ENCODE measurements around the gene CATSPERB.

Gene CATSPERB

DNA sequence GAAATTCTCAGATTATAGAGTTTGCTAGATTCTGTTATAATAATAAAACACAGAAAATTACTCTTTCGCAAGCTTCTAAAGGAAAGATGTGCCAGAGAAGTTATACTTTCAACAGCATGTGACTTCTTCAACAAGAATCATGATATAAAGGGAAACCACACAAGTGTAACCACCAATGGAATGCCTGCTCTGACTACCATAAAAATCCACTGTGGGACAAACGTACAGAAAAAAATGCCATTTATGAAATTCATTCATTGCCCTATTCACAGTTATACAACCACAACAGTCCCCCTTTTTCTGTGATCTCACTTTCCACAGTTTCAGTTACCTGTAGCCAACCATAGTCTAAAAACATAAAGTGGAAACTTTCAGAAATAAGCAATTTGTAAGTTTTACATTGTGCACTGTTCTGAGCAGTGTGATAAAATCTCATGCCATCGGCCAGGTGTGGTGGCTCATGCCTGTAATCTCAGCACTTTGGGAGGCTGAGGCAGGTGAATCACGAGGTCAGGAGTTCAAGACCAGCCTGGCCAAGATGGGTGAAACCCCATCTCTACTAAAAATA lies 3.2 kb downstream of the CATSPERB start:
- TF ChIP-seq, protein P1, sequence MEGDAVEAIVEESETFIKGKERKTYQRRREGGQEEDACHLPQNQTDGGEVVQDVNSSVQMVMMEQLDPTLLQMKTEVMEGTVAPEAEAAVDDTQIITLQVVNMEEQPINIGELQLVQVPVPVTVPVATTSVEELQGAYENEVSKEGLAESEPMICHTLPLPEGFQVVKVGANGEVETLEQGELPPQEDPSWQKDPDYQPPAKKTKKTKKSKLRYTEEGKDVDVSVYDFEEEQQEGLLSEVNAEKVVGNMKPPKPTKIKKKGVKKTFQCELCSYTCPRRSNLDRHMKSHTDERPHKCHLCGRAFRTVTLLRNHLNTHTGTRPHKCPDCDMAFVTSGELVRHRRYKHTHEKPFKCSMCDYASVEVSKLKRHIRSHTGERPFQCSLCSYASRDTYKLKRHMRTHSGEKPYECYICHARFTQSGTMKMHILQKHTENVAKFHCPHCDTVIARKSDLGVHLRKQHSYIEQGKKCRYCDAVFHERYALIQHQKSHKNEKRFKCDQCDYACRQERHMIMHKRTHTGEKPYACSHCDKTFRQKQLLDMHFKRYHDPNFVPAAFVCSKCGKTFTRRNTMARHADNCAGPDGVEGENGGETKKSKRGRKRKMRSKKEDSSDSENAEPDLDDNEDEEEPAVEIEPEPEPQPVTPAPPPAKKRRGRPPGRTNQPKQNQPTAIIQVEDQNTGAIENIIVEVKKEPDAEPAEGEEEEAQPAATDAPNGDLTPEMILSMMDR (IDR thresholded peaks at IDR 0.05; ENCODE audit: low read depth, low read length, missing control alignments) = no peak
- DNase-seq (ENCODE audit: low read depth) = no peak
- in situ Hi-C loops (cut with HindIII; ENCODE audit: low sequenced_read_pairs) = no loop called here

DNA sequence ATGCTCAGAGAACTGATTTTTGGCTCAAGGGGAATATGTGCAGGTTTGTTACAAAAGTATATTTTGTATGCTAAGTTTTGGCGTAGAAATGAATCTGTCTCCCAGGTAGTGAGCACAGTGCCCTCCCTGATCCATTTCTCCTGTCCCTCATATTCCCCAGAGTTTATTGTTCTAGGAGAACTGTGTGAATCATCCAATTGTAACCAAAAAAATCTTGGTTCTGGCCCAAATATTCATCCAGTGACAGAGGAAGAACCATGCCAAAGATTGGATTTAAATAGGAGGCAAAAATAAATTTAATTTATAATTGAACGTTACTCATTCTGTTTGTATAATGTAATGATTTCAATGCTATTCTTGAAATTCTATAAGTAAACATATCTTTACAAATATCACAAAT lies 4.8 kb downstream of the CATSPERB start:
- no peak for DNase-seq (ENCODE audit: low read depth)
- H3K4me3 ChIP-seq (ENCODE audit: low read depth, low read length) = no peak overlapping the region
- TF ChIP-seq, protein P1 (IDR thresholded peaks at IDR 0.05; ENCODE audit: low read depth, low read length, missing control alignments) = no peak
- in situ Hi-C loops (cut with HindIII; ENCODE audit: low sequenced_read_pairs) = no loop called here

More for the DNA sequence above, 3.2 kb downstream of the CATSPERB start:
- H3K4me3 ChIP-seq (ENCODE audit: low read depth, low read length) = no peak overlapping the region

DNA sequence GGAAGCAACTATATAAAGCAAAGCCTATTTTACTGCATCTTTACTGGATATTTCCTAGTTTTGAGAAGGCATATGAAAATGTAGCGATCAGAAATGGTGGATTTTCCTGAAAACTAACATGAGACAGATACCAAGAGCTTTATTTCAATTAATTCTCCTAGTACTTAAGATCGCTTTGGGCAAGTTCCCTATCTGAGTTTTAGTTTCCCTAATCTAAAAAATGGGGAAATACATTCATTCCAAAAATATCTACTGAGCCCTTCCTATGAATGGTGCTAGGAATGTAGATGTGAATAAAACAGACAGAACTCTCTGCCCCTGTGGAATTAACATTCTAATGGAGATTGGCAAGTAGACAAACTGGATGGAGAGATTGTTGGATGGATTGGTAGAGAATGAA lies 8.4 kb downstream of the CATSPERB start:
- DNase-seq (ENCODE audit: low read depth) = no peak
- H3K4me3 ChIP-seq (ENCODE audit: low read depth, low read length) = no peak overlapping the region
- TF ChIP-seq, protein P1 (IDR thresholded peaks at IDR 0.05; ENCODE audit: low read depth, low read length, missing control alignments) = no peak
- in situ Hi-C loops (cut with HindIII; ENCODE audit: low sequenced_read_pairs) = no loop called here

DNA sequence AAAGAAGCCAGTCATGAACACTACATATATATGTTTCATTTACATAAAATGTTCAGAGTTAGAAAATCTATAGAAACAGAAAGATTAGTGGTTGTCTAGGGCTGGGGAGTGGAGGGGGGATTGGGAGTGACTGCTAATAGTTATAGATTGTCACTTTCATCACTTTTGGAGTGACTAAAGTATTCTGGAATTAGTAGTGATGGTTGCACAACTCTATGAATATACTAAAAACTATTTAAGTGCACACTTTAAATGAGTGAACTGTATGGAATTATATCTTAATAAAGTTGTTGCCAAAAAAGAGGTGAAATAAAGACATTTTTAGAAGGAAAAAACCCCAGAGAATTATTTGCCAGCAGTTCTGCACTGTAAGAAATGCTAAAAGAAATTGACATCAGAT lies 9.5 kb downstream of the CATSPERB start:
- TF ChIP-seq, protein P1 (IDR thresholded peaks at IDR 0.05; ENCODE audit: low read depth, low read length, missing control alignments) = no peak
- in situ Hi-C loops (cut with HindIII; ENCODE audit: low sequenced_read_pairs) = no loop called here
- no peak for DNase-seq (ENCODE audit: low read depth)
- no peak overlapping the region for H3K4me3 ChIP-seq (ENCODE audit: low read depth, low read length)

DNA sequence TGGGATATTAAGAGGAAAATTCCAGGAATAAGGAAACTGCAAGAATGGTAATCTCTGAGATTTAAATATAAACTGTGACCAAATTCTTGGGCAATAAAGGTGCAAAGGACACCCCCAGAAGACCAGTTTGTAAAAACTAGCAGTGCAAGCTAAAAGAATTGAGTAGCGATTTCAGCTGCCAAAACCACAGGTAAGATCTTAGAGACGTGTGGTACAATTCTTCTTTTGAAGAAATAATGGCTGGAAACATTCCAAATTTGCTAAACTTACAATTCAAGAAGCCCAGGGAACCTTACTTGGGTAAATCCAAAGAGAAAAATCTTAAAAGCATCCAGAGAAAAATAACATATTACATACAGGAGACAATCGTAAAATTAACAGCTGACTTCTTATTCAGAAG lies 12.0 kb downstream of the CATSPERB start:
- in situ Hi-C loops (cut with HindIII; ENCODE audit: low sequenced_read_pairs) = no loop called here
- no peak for DNase-seq (ENCODE audit: low read depth)
- no peak overlapping the region for H3K4me3 ChIP-seq (ENCODE audit: low read depth, low read length)
- TF ChIP-seq, protein P1 (IDR thresholded peaks at IDR 0.05; ENCODE audit: low read depth, low read length, missing control alignments) = no peak

DNA sequence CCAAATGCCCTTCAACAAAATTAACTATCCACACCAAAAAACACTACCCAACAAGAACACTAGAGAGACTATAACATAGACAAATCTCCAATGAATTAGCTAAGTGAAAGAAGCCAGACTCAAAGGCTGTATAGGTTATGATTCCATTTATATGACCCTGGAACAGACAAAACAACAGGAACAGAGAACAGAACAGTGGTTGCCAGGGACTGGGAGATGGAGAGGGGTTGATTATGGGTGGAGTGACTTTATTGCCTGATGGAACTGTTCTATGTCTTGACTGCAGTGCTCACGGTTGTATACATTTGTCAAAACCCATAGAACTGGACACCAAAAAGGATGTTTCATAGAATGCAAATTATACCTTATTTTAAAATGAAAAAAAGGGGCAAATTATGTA lies 14.9 kb downstream of the CATSPERB start:
- in situ Hi-C loops (cut with HindIII; ENCODE audit: low sequenced_read_pairs) = no loop called here
- no peak overlapping the region for H3K4me3 ChIP-seq (ENCODE audit: low read depth, low read length)
- no peak for DNase-seq (ENCODE audit: low read depth)
- TF ChIP-seq, protein P1 (IDR thresholded peaks at IDR 0.05; ENCODE audit: low read depth, low read length, missing control alignments) = no peak
